ENCODE measurements around the gene WFDC8.
"Not testable (repeated sequence)": the region's sequence is repeated elsewhere in the genome, so short reads cannot be mapped to it uniquely, and the experiment has no call there.

The WFDC8 gene

GRCh38 chr20:45579184-45579583 is at the start of gene WFDC8:
Gene WFDC8, minus strand, starts transcription at chr20:45579284. Its CDS starts 37 bp downstream, at chr20:45579247.
- Mint-ChIP-seq H3K27ac (no peak within 1 kb of the TSS), H3K9me3 (no peaks in the 10 kb centered on the region), H3K4me3 (no peak within 1 kb of the TSS), H3K4me1 (no peaks in the 10 kb centered on the region), H3K36me3 (no peaks in the 10 kb centered on the region), H3K27me3 (peaks cover 18 to 31% of the 10 kb centered on the region in 2 donors)
- DNase-seq (no peak), ATAC-seq (replicated peaks) (no peak)

- peaks cover 0 to 4% of the 10 kb centered on the region in 2 donors for H3K36me3 Mint-ChIP-seq
- H3K27me3 Mint-ChIP-seq = peaks cover 40 to 48% of the 10 kb centered on the region in 2 donors
- DNase-seq (no peak), ATAC-seq (replicated peaks) (no peak)
- H3K4me1 Mint-ChIP-seq = peaks cover 0 to 4% of the 10 kb centered on the region in 2 donors
- no peak overlapping the region for H3K27ac Mint-ChIP-seq
- H3K4me3 Mint-ChIP-seq = no peak overlapping the region
- peaks cover 8 to 10% of the 10 kb centered on the region in 2 donors for H3K9me3 Mint-ChIP-seq
Observed at GRCh38 chr20:45626540-45626939, 47.5 kb upstream of the WFDC8 start.

GRCh38 chr20:45621593-45621992 is 42.5 kb upstream of the WFDC8 start:
- Mint-ChIP-seq H3K4me1 (no peaks in the 10 kb centered on the region), H3K36me3 (peaks cover 0 to 4% of the 10 kb centered on the region in 2 donors), H3K4me3 (no peak overlapping the region), H3K27me3 (peaks cover 23 to 26% of the 10 kb centered on the region in 2 donors), H3K27ac (no peak overlapping the region), H3K9me3 (peaks cover 8 to 15% of the 10 kb centered on the region in 2 donors)
- DNase-seq (no peak), ATAC-seq (replicated peaks) (no peak)

- no peak for DNase-seq
- Mint-ChIP-seq H3K27ac (no peak overlapping the region), H3K9me3 (peaks cover 0 to 4% of the 10 kb centered on the region in 2 donors), H3K27me3 (peaks cover 9 to 26% of the 10 kb centered on the region in 2 donors), H3K36me3 (no peaks in the 10 kb centered on the region), H3K4me3 (no peak overlapping the region), H3K4me1 (no peaks in the 10 kb centered on the region)
- ATAC-seq (replicated peaks) = no peak
Observed at GRCh38 chr20:45617591-45617990, 38.5 kb upstream of the WFDC8 start.

- H3K4me3 Mint-ChIP-seq = no peak overlapping the region
- DNase-seq = no peak
- H3K36me3 Mint-ChIP-seq = peaks cover 0 to 2% of the 10 kb centered on the region in 2 donors
- no peaks in the 10 kb centered on the region for H3K4me1 Mint-ChIP-seq
- no peak overlapping the region for H3K27ac Mint-ChIP-seq
- H3K9me3 Mint-ChIP-seq = peaks cover 5% of the 10 kb centered on the region in 2 donors
- ATAC-seq (replicated peaks) = no peak
- peaks cover 37 to 50% of the 10 kb centered on the region in 2 donors for H3K27me3 Mint-ChIP-seq
Observed at GRCh38 chr20:45612314-45612713, 33.2 kb upstream of the WFDC8 start.

- DNase-seq (no peak), ATAC-seq (replicated peaks) (no peak)
- H3K27me3 Mint-ChIP-seq = peaks cover 41 to 49% of the 10 kb centered on the region in 2 donors
- no peak overlapping the region for H3K27ac Mint-ChIP-seq
- no peak overlapping the region for H3K4me3 Mint-ChIP-seq
- peaks cover 0 to 2% of the 10 kb centered on the region in 2 donors for H3K36me3 Mint-ChIP-seq
- H3K9me3 Mint-ChIP-seq = peaks cover 5 to 12% of the 10 kb centered on the region in 2 donors
- H3K4me1 Mint-ChIP-seq = no peaks in the 10 kb centered on the region
Observed at GRCh38 chr20:45611054-45611453, 32.0 kb upstream of the WFDC8 start.

- Mint-ChIP-seq H3K36me3 (peaks cover 0 to 2% of the 10 kb centered on the region in 2 donors), H3K4me3 (no peak overlapping the region), H3K27me3 (peaks cover 43 to 47% of the 10 kb centered on the region in 2 donors), H3K9me3 (peaks cover 10 to 15% of the 10 kb centered on the region in 2 donors), H3K4me1 (no peaks in the 10 kb centered on the region), H3K27ac (no peak overlapping the region)
- no peak for DNase-seq
- ATAC-seq (replicated peaks) = no peak
Observed at GRCh38 chr20:45607810-45608209, 28.7 kb upstream of the WFDC8 start.

- no peak for DNase-seq
- no peak overlapping the region for H3K27ac Mint-ChIP-seq
- H3K36me3 Mint-ChIP-seq = no peaks in the 10 kb centered on the region
- no peaks in the 10 kb centered on the region for H3K9me3 Mint-ChIP-seq
- H3K27me3 Mint-ChIP-seq = peaks cover 19 to 52% of the 10 kb centered on the region in 2 donors
- no peaks in the 10 kb centered on the region for H3K4me1 Mint-ChIP-seq
- no peak overlapping the region for H3K4me3 Mint-ChIP-seq
- no peak for ATAC-seq (replicated peaks)
Observed at GRCh38 chr20:45595235-45595634, 16.2 kb upstream of the WFDC8 start.

GRCh38 chr20:45593498-45593897 is 14.4 kb upstream of the WFDC8 start:
- ATAC-seq (replicated peaks) (no peak), DNase-seq (no peak)
- Mint-ChIP-seq H3K4me1 (no peaks in the 10 kb centered on the region), H3K27me3 (peaks cover 15 to 49% of the 10 kb centered on the region in 2 donors), H3K36me3 (no peaks in the 10 kb centered on the region), H3K27ac (no peak overlapping the region), H3K9me3 (no peaks in the 10 kb centered on the region), H3K4me3 (no peak overlapping the region)

- ATAC-seq (replicated peaks) (peak; percentile 70 to 86), DNase-seq (peak; percentile 20)
- Mint-ChIP-seq H3K27ac (no peak overlapping the region), H3K4me1 (no peaks in the 10 kb centered on the region), H3K9me3 (no peaks in the 10 kb centered on the region), H3K36me3 (no peaks in the 10 kb centered on the region), H3K4me3 (no peak overlapping the region), H3K27me3 (peaks cover 10 to 45% of the 10 kb centered on the region in 2 donors)
Observed at GRCh38 chr20:45592574-45593189, 13.6 kb upstream of the WFDC8 start.

GRCh38 chr20:45589725-45590124 is 10.6 kb upstream of the WFDC8 start:
- Mint-ChIP-seq H3K36me3 (no peaks in the 10 kb centered on the region), H3K27ac (no peak overlapping the region), H3K9me3 (no peaks in the 10 kb centered on the region), H3K27me3 (peaks cover 4 to 30% of the 10 kb centered on the region in 2 donors), H3K4me3 (no peak overlapping the region), H3K4me1 (no peaks in the 10 kb centered on the region)
- DNase-seq = no peak
- ATAC-seq (replicated peaks) = no peak

- Mint-ChIP-seq H3K27me3 (peaks cover 4 to 23% of the 10 kb centered on the region in 2 donors), H3K9me3 (no peaks in the 10 kb centered on the region), H3K4me3 (no peak overlapping the region), H3K4me1 (no peaks in the 10 kb centered on the region), H3K36me3 (no peaks in the 10 kb centered on the region), H3K27ac (no peak overlapping the region)
- ATAC-seq (replicated peaks) = no peak
- no peak for DNase-seq
Observed at GRCh38 chr20:45588800-45589199, 9.7 kb upstream of the WFDC8 start.

- not testable (repeated sequence) for H3K9me3 Mint-ChIP-seq; H3K36me3 Mint-ChIP-seq; H3K27ac Mint-ChIP-seq; DNase-seq; H3K4me1 Mint-ChIP-seq; ATAC-seq (replicated peaks); H3K4me3 Mint-ChIP-seq
- H3K27me3 Mint-ChIP-seq = peaks cover 6 to 21% of the 10 kb centered on the region in 2 donors
Observed at GRCh38 chr20:45585986-45586385, 6.9 kb upstream of the WFDC8 start.

GRCh38 chr20:45584294-45584693 is 5.2 kb upstream of the WFDC8 start:
- not testable (repeated sequence) for H3K4me3 Mint-ChIP-seq; H3K9me3 Mint-ChIP-seq; H3K27ac Mint-ChIP-seq; H3K4me1 Mint-ChIP-seq; DNase-seq; ATAC-seq (replicated peaks); H3K36me3 Mint-ChIP-seq
- H3K27me3 Mint-ChIP-seq = peaks cover 13 to 34% of the 10 kb centered on the region in 2 donors

- H3K4me3 Mint-ChIP-seq = no peak overlapping the region
- ATAC-seq (replicated peaks) (no peak), DNase-seq (no peak)
- H3K36me3 Mint-ChIP-seq = no peaks in the 10 kb centered on the region
- no peaks in the 10 kb centered on the region for H3K4me1 Mint-ChIP-seq
- no peaks in the 10 kb centered on the region for H3K9me3 Mint-ChIP-seq
- peaks cover 18 to 31% of the 10 kb centered on the region in 2 donors for H3K27me3 Mint-ChIP-seq
- H3K27ac Mint-ChIP-seq = no peak overlapping the region
Observed at GRCh38 chr20:45583502-45583901, 4.4 kb upstream of the WFDC8 start.
